H9 (cell line): ENCODE measurements around the gene R3HDM4. TPM values are rescaled to one million over a fixed set of nuclear protein-coding genes. Genes with fewer than 3 reads are reported as not detected.

ENCODE experiments used
- DNase-seq: peaks from one replicate; pipeline ENCODE4 v3.0.0-alpha.2; 2017
- H2AFZ ChIP-seq: one replicate; pipeline ENCODE4 v1.6.1; 2013; ENCODE audit warnings: mild to moderate bottlenecking, low read length, control low read depth, moderate library complexity
- H2AK5ac ChIP-seq: 2 replicates; pipeline ENCODE4 v1.6.1; 2013; ENCODE audit warnings: low read length, control low read depth, mixed read lengths; ENCODE audit not compliant: insufficient read length
- H2BK120ac ChIP-seq: one replicate; pipeline ENCODE4 v1.6.1; 2013; ENCODE audit warnings: low read depth, mild to moderate bottlenecking, low read length, control low read depth, inconsistent platforms; ENCODE audit not compliant: poor library complexity, severe bottlenecking
- H2BK12ac ChIP-seq: 2 replicates; pipeline ENCODE4 v1.6.1; 2013; ENCODE audit warnings: low read length, control low read depth, mixed read lengths, low read depth; ENCODE audit not compliant: insufficient read length
- H2BK15ac ChIP-seq: 2 replicates; pipeline ENCODE4 v1.6.1; 2013; ENCODE audit warnings: low read depth, low read length, control low read depth
- H2BK20ac ChIP-seq: one replicate; pipeline ENCODE4 v1.6.1; 2013; ENCODE audit warnings: low read depth, mild to moderate bottlenecking, low read length, control low read depth, inconsistent platforms; ENCODE audit not compliant: poor library complexity, severe bottlenecking
- H2BK5ac ChIP-seq: 2 replicates; pipeline ENCODE4 v1.6.1; 2013; ENCODE audit warnings: low read length, control low read depth, mixed read lengths; ENCODE audit not compliant: insufficient read length
- H3K14ac ChIP-seq: 2 replicates; pipeline ENCODE4 v1.6.1; 2013; ENCODE audit warnings: low read length, control low read depth; ENCODE audit not compliant: insufficient read depth
- H3K18ac ChIP-seq: 2 replicates; pipeline ENCODE4 v1.6.1; 2013; ENCODE audit warnings: low read depth, mild to moderate bottlenecking, mixed read lengths, low read length, control low read depth; ENCODE audit not compliant: insufficient read length
- H3K23ac ChIP-seq: 2 replicates; pipeline ENCODE4 v1.6.1; 2013; ENCODE audit warnings: low read length, control low read depth, mixed read lengths, low read depth; ENCODE audit not compliant: insufficient read length
- H3K23me2 ChIP-seq: 2 replicates; pipeline ENCODE4 v1.6.1; 2013; ENCODE audit warnings: low read depth, mild to moderate bottlenecking, mixed read lengths, low read length, control low read depth; ENCODE audit not compliant: insufficient read length, poor library complexity, severe bottlenecking
- H3K27ac ChIP-seq: 2 replicates; pipeline ENCODE4 v1.5.1; 2013; ENCODE audit warnings: low read length, control low read depth, mixed read lengths, low read depth; ENCODE audit not compliant: insufficient read length
- H3K27me3 ChIP-seq: 2 replicates; pipeline ENCODE4 v1.6.1; 2013; ENCODE audit warnings: low read length, control low read depth, inconsistent platforms; ENCODE audit not compliant: insufficient read depth
- H3K4ac ChIP-seq: 2 replicates; pipeline ENCODE4 v1.6.1; 2013; ENCODE audit warnings: low read depth, mild to moderate bottlenecking, control low read depth, inconsistent platforms, low read length, moderate library complexity
- H3K4me1 ChIP-seq: 2 replicates; pipeline ENCODE4 v1.6.1; 2013; ENCODE audit warnings: low read length, control low read depth, inconsistent platforms; ENCODE audit not compliant: insufficient read depth
- H3K4me2 ChIP-seq: 2 replicates; pipeline ENCODE4 v1.6.1; 2013; ENCODE audit warnings: low read length, control low read depth, mixed read lengths; ENCODE audit not compliant: insufficient read length, insufficient read depth
- H3K56ac ChIP-seq: 2 replicates; pipeline ENCODE4 v1.6.1; 2013; ENCODE audit warnings: low read depth, mild to moderate bottlenecking, mixed read lengths, low read length, control low read depth; ENCODE audit not compliant: insufficient read length
- H3K79me1 ChIP-seq: 2 replicates; pipeline ENCODE4 v1.6.1; 2013; ENCODE audit warnings: low read depth, mild to moderate bottlenecking, moderate library complexity, low read length, control low read depth, inconsistent platforms; ENCODE audit not compliant: insufficient read depth, poor library complexity, severe bottlenecking
- H3K79me2 ChIP-seq: 2 replicates; pipeline ENCODE4 v1.6.1; 2013; ENCODE audit warnings: low read length, control low read depth, inconsistent platforms; ENCODE audit not compliant: insufficient read depth
- H3K9ac ChIP-seq: 2 replicates; pipeline ENCODE4 v1.6.1; 2013; ENCODE audit warnings: low read length, control low read depth, mixed read lengths; ENCODE audit not compliant: insufficient read length; ENCODE audit errors: extremely low read depth
- H3K9me3 ChIP-seq: one replicate; pipeline ENCODE4 v1.6.1; 2013; ENCODE audit warnings: low read depth, low read length, inconsistent platforms; ENCODE audit not compliant: control insufficient read depth
- H3T11ph ChIP-seq: one replicate; pipeline ENCODE4 v1.6.1; 2013; ENCODE audit warnings: mild to moderate bottlenecking, low read length, control low read depth, inconsistent platforms
- H4K20me1 ChIP-seq: one replicate; pipeline ENCODE4 v1.6.1; 2013; ENCODE audit not compliant: control insufficient read depth, insufficient read length, insufficient read depth
- H4K5ac ChIP-seq: 2 replicates; pipeline ENCODE4 v1.6.1; 2013; ENCODE audit warnings: low read depth, mild to moderate bottlenecking, mixed read lengths, low read length, control low read depth; ENCODE audit not compliant: insufficient read length
- H4K8ac ChIP-seq: replicated peaks from 2 replicates; pipeline ENCODE4 v1.6.1; 2013; ENCODE audit warnings: low read length, control low read depth, mixed read lengths, low read depth; ENCODE audit not compliant: insufficient read length
- H4K91ac ChIP-seq: 2 replicates; pipeline ENCODE4 v1.6.1; 2013; ENCODE audit warnings: low read depth, mild to moderate bottlenecking, moderate library complexity, mixed read lengths, low read length, control low read depth; ENCODE audit not compliant: insufficient read length
- H3K27ac Mint-ChIP-seq, 3 experiments: 2 replicates in 2 of 3; 3 replicates in 1 of 3; pipeline ENCODE4 v1.8.0; 2020 to 2021; ENCODE audit warnings: mixed read lengths in 3 of 3, mild to moderate bottlenecking in 1 of 3, moderate library complexity in 1 of 3
- H3K27me3 Mint-ChIP-seq: 2 replicates; pipeline ENCODE4 v1.8.0; 2021; ENCODE audit warnings: low read depth, mild to moderate bottlenecking, moderate library complexity, mixed read lengths
- H3K36me3 Mint-ChIP-seq, 3 experiments: 2 replicates in 2 of 3; 3 replicates in 1 of 3; pipeline ENCODE4 v1.8.0; 2020 to 2021; ENCODE audit warnings: low read depth in 3 of 3, mixed read lengths in 3 of 3; ENCODE audit not compliant: insufficient read depth in 1 of 3
- H3K4me1 Mint-ChIP-seq, 2 experiments: 2 replicates each; pipeline ENCODE4 v1.8.0; 2020; ENCODE audit warnings: mixed read lengths in 2 of 2
- H3K4me3 Mint-ChIP-seq, 2 experiments: 2 replicates in 1 of 2; 3 replicates in 1 of 2; pipeline ENCODE4 v1.8.0; 2020 to 2021; ENCODE audit warnings: mild to moderate bottlenecking in 2 of 2, mixed read lengths in 2 of 2, moderate library complexity in 1 of 2
- H3K9me3 Mint-ChIP-seq, 2 experiments: 2 replicates in 1 of 2; 3 replicates in 1 of 2; pipeline ENCODE4 v1.8.0; 2020; ENCODE audit warnings: mild to moderate bottlenecking in 2 of 2, mixed read lengths in 2 of 2, moderate library complexity in 1 of 2
- WGBS: extraction: QIAGEN DNeasy Blood & Tissue Kit; methylation state at CpG from one replicate; pipeline ENCODE4 v1.1.7; 2013; ENCODE audit warnings: missing lambda C conversion rate, low lambda C conversion rate, mixed read lengths; ENCODE audit not compliant: insufficient read length; ENCODE audit errors: extremely low coverage; 5-methylcytosine and 5-hydroxymethylcytosine counted together
- total RNA-seq: library from RNA; stranded (reverse); gene quantifications from 2 replicates; pipeline ENCODE4 v1.2.1, GENCODE V29; 2021
- TF ChIP-seq, protein P1 (sequence below): fragments of 200-600 bp; sonication (generic); conservative IDR thresholded peaks from 3 replicates; pipeline ENCODE4 v1.8.0; 2021; ENCODE audit warnings: antibody characterized with exemption, mild to moderate bottlenecking

The R3HDM4 gene
- total RNA-seq, 1 experiment from 2014 or later: 66.4 TPM

DNA sequence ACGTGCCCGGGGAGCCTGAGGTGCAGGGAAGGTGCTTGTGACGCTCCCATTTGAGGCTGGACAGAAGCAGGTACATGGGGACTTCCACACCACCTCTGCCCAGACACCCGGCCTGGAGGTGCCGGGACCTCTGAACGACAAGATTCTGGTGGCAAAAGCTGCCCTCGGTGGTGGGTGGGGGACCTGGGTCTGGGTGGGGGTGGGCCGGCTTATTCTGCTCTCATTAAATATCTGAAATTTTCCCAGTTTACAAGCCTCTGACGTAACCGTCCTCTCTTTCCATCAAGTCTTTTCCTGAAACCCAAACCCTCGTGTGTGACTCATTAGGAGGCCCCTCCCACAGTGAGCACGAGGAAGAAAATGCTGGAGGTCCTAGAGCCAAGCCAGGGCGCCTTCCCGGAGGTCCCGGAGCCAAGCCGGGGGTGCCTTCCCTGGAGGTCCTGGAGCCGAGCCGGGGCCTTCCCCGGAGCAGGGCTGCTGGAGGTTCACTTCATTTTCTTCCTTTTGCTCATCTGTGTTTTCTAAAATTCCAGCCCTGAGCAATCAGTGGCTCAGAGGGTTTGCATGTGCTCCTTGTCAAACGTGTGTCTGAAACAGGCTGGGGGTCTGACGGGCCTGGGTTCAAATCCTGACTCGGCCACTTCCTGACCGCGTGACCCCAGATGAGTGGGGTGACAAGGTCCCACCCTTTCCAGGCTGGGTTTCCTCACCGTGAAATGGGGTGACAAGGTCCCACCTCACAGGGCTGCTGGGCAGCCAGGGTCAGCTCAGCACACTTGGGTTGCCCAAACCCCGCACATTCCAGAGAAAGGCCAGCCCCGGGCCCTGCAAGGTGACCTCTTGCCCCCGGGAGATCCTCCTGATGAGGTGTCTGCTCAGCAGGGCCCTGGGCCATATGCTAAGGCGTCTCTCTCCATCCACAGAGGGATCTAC lies 43.5 kb downstream of the R3HDM4 start:
- H2BK15ac ChIP-seq: no peak overlapping the region
- no peak overlapping the region for H3K4me3 Mint-ChIP-seq
- H3K9ac ChIP-seq: no peak overlapping the region
- TF ChIP-seq, protein P1, sequence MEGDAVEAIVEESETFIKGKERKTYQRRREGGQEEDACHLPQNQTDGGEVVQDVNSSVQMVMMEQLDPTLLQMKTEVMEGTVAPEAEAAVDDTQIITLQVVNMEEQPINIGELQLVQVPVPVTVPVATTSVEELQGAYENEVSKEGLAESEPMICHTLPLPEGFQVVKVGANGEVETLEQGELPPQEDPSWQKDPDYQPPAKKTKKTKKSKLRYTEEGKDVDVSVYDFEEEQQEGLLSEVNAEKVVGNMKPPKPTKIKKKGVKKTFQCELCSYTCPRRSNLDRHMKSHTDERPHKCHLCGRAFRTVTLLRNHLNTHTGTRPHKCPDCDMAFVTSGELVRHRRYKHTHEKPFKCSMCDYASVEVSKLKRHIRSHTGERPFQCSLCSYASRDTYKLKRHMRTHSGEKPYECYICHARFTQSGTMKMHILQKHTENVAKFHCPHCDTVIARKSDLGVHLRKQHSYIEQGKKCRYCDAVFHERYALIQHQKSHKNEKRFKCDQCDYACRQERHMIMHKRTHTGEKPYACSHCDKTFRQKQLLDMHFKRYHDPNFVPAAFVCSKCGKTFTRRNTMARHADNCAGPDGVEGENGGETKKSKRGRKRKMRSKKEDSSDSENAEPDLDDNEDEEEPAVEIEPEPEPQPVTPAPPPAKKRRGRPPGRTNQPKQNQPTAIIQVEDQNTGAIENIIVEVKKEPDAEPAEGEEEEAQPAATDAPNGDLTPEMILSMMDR: no peak
- H3K79me2 ChIP-seq: no peaks in the 10 kb centered on the region
- no peak overlapping the region for H2BK20ac ChIP-seq
- H2BK120ac ChIP-seq: no peak overlapping the region
- H4K8ac ChIP-seq: no peak overlapping the region
- H3K23ac ChIP-seq: no peak overlapping the region
- H3K4me1 ChIP-seq: no peaks in the 10 kb centered on the region
- no peaks in the 10 kb centered on the region; the same call in 1 of the 2 replicates for H3K27me3 Mint-ChIP-seq
- no peaks in the 10 kb centered on the region for H3K23me2 ChIP-seq
- no peak overlapping the region for H2AK5ac ChIP-seq
- H3K4ac ChIP-seq: no peak overlapping the region
- H3K27me3 ChIP-seq: no peaks in the 10 kb centered on the region
- peaks cover 6 to 7% of the 10 kb centered on the region in 2 experiments for H3K9me3 Mint-ChIP-seq
- peaks cover 8 to 22% of the 10 kb centered on the region in 2 experiments for H3K4me1 Mint-ChIP-seq
- H2BK12ac ChIP-seq: no peak overlapping the region
- WGBS: no CpG with 5 or more reads among the region's 29 CpGs
- no peak overlapping the region for H3K4me2 ChIP-seq
- H3K27ac Mint-ChIP-seq: peak overlapping the region in 1 of 3 experiments; percentile 17; a peak in 1 of 7 replicates
- no peak overlapping the region for H3K27ac ChIP-seq
- no peak overlapping the region for H3K18ac ChIP-seq
- no peak overlapping the region for H2AFZ ChIP-seq
- H3T11ph ChIP-seq: no peak overlapping the region
- H4K91ac ChIP-seq: no peak overlapping the region
- H3K14ac ChIP-seq: no peak overlapping the region
- peaks cover 20 to 47% (median 38%) of the 10 kb centered on the region in 3 experiments for H3K36me3 Mint-ChIP-seq
- H3K79me1 ChIP-seq: no peaks in the 10 kb centered on the region
- no peak overlapping the region for H2BK5ac ChIP-seq
- no peak for DNase-seq
- H3K56ac ChIP-seq: no peak overlapping the region
- no peak overlapping the region for H4K5ac ChIP-seq
- no peaks in the 10 kb centered on the region for H4K20me1 ChIP-seq
- H3K9me3 ChIP-seq: no peaks in the 10 kb centered on the region
